HepG2 (cell line): ENCODE results near the gene CACNB4.

Experiments
- HDAC1 ChIP-seq: sonication (generic); formaldehyde crosslinking; IDR thresholded peaks from 2 replicates; pipeline ENCODE4 v1.5.1; 2020; ENCODE audit warnings: mild to moderate bottlenecking, missing genetic modification reagents
- SIN3A ChIP-seq: IDR thresholded peaks from 2 replicates; pipeline ENCODE4 v1.6.1; 2011; ENCODE audit warnings: low read depth, mild to moderate bottlenecking, control low read depth, low read length, borderline replicate concordance
- SIN3B ChIP-seq: fragments of 150-350 bp; IDR thresholded peaks from 2 replicates; pipeline ENCODE4 v1.6.1; 2014; ENCODE audit warnings: low read length
- ZNF660 ChIP-seq: sonication (generic); formaldehyde crosslinking; IDR thresholded peaks from 2 replicates; pipeline ENCODE4 v1.5.1; 2020; ENCODE audit warnings: mild to moderate bottlenecking, low read depth, missing genetic modification reagents, borderline replicate concordance
- TF ChIP-seq, protein P1 (sequence below): sonication (generic); formaldehyde crosslinking; IDR thresholded peaks from 2 replicates; pipeline ENCODE4 v1.5.0; 2020; ENCODE audit warnings: mild to moderate bottlenecking, missing genetic modification reagents, moderate library complexity
- TF ChIP-seq, protein P2 (sequence below): IDR thresholded peaks from 2 replicates; pipeline ENCODE4 v1.6.1; 2012; ENCODE audit warnings: inconsistent platforms

DNA sequence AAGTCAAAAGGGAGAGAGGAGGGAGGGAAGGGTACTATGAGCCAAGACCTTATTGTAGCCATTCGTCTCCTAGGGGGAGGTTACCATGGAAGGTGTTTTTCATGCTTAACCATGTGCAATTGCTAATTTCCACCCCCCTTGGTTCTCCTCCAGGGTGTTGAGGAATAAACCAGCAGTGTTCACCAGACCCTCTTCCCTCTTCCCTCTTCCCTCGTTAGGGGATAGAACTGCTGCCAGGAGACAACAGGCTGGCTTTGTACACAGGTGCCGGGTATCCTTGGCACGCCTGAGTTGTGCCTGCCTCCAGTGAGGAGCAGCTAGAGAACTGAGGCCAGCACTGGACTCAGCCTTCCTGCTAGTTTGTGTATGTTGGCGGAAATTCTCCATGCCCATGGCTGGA is 229.6 kb downstream of the CACNB4 start:
- TF ChIP-seq HDAC1 (CRISPR knock-in tag) (no peak), SIN3A (no peak), ZNF660 (no peak), SIN3B (no peak)
- TF ChIP-seq, protein P1, sequence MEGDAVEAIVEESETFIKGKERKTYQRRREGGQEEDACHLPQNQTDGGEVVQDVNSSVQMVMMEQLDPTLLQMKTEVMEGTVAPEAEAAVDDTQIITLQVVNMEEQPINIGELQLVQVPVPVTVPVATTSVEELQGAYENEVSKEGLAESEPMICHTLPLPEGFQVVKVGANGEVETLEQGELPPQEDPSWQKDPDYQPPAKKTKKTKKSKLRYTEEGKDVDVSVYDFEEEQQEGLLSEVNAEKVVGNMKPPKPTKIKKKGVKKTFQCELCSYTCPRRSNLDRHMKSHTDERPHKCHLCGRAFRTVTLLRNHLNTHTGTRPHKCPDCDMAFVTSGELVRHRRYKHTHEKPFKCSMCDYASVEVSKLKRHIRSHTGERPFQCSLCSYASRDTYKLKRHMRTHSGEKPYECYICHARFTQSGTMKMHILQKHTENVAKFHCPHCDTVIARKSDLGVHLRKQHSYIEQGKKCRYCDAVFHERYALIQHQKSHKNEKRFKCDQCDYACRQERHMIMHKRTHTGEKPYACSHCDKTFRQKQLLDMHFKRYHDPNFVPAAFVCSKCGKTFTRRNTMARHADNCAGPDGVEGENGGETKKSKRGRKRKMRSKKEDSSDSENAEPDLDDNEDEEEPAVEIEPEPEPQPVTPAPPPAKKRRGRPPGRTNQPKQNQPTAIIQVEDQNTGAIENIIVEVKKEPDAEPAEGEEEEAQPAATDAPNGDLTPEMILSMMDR: no peak
- TF ChIP-seq, protein P2, sequence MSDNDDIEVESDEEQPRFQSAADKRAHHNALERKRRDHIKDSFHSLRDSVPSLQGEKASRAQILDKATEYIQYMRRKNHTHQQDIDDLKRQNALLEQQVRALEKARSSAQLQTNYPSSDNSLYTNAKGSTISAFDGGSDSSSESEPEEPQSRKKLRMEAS: no peak
